Sigmoid colon (tissue), 7 donors: Measurements from ENCODE around the gene RIMBP2. TPM values are rescaled to one million over a fixed set of nuclear protein-coding genes. Genes with fewer than 3 reads are reported as not detected.

Experiments used
- DNase-seq: peaks from one replicate; pipeline ENCODE4 v3.0.0-alpha.2; 2019
- H3K27ac ChIP-seq, 4 donors: fragments of 200-600 bp; sonication (generic); one replicate each; pipeline ENCODE4 v1.5.1; 2016 to 2019; ENCODE audit warnings: mild to moderate bottlenecking in 1 of 4
- H3K27me3 ChIP-seq, 3 donors: fragments of 200-600 bp; sonication (generic); one replicate each; pipeline ENCODE4 v1.5.1; 2019; ENCODE audit warnings: mild to moderate bottlenecking in 1 of 3
- H3K36me3 ChIP-seq, 4 donors: fragments of 200-600 bp; sonication (generic); one replicate each; pipeline ENCODE4 v1.5.1; 2016 to 2019
- H3K4me1 ChIP-seq, 4 donors: fragments of 200-600 bp; sonication (generic); one replicate each; pipeline ENCODE4 v1.5.1; 2017 to 2019
- H3K4me3 ChIP-seq, 4 donors: fragments of 200-600 bp; sonication (generic); one replicate each; pipeline ENCODE4 v1.5.1; 2017 to 2019; ENCODE audit warnings: mild to moderate bottlenecking in 2 of 4, moderate library complexity in 1 of 4
- H3K9me3 ChIP-seq, 4 donors: fragments of 200-600 bp in 3 of 4; sonication (generic) in 3 of 4; one replicate each; pipeline versions ENCODE4 v1.5.1 to v1.6.1; 2013 to 2019
- EP300 ChIP-seq, 4 donors: sonication (generic); formaldehyde crosslinking; IDR thresholded peaks; one replicate each; pipeline ENCODE4 v1.6.1; 2017; ENCODE audit warnings: antibody characterized with exemption in 4 of 4
- POLR2A ChIP-seq, 2 donors: fragments of 450-650 bp; IDR thresholded peaks; one replicate each; pipeline ENCODE4 v1.6.1; 2016; ENCODE audit warnings: antibody characterized with exemption in 2 of 2, mild to moderate bottlenecking in 2 of 2, moderate library complexity in 2 of 2
- POLR2AphosphoS5 ChIP-seq, 4 donors: sonication (generic); formaldehyde crosslinking; IDR thresholded peaks; one replicate each; pipeline ENCODE4 v1.6.1; 2017; ENCODE audit warnings: antibody characterized with exemption in 4 of 4
- WGBS, 2 donors: extraction: QIAGEN DNeasy Blood & Tissue Kit; methylation state at CpG; one replicate each; pipeline ENCODE4 v1.1.7; 2013; 5-methylcytosine and 5-hydroxymethylcytosine counted together
- intact Hi-C: fragments of 100-400 bp; cut with DNase I; formaldehyde crosslinking; loops from one replicate; pipeline ENCODE4 v1.15.1; 2023
- polyA plus RNA-seq, 3 donors: library from polyadenylated mRNA; stranded (reverse); fragments of 200-250 nt; gene quantifications; one replicate each; pipeline ENCODE4 v1.2.3, GENCODE V29; 2013
- total RNA-seq, 4 donors: library from RNA; depleted of rRNA; stranded (reverse); fragments of >200 nt; gene quantifications; one replicate each; pipeline ENCODE4 v1.1.0, GENCODE V29; 2016
- TF ChIP-seq, protein P1 (sequence below), 4 experiments: fragments of 450-650 bp in 3 of 4; fragments of 200-600 bp in 1 of 4; IDR thresholded peaks; one replicate each; pipeline ENCODE4 v1.5.1; 2016 to 2019; ENCODE audit warnings: antibody characterized with exemption in 4 of 4, mild to moderate bottlenecking in 3 of 4, moderate library complexity in 2 of 4
- donor health status: healthy with polysubstance abuse.
- donor health status: Bipolar disorder and iron deficiency.
- donor health status: healthy.

Gene RIMBP2
- total and polyA plus RNA-seq, 7 donors, result under 0.01 to 5.5 (median 1.4) TPM

DNA sequence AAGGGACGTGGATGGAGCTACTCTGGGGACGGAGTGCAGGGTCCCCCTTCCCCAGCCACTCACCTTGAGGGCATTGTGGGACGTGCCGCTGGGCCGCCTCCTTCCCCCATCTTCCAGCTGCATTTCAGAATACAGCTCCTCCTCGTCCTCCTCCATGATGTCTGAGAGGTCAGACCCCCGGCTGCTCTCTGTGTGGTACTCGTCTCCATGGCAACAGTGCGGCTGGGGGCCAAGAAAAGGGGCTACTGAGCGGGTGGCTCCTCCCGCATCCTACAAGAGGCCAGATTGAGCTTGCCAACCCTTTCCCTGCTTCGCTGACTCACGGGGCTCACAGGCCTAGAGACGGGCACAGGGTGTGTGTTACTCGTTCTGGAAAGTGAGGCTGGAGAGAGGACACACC, 288.0 kb downstream of the RIMBP2 start:
- intact Hi-C loops, result no loop called here
- Histone ChIP-seq H3K27ac (no peak overlapping the region), H3K4me3 (no peak overlapping the region), H3K4me1 (no peaks in the 10 kb centered on the region), H3K9me3 (peaks cover 0 to 3% (median 0%) of the 10 kb centered on the region in 4 donors), H3K36me3 (no peaks in the 10 kb centered on the region), H3K27me3 (no peaks in the 10 kb centered on the region)
- 75 to 83% methylated on average over 15 of the region's 15 CpGs for WGBS, 2 donors
- TF ChIP-seq, protein P1, sequence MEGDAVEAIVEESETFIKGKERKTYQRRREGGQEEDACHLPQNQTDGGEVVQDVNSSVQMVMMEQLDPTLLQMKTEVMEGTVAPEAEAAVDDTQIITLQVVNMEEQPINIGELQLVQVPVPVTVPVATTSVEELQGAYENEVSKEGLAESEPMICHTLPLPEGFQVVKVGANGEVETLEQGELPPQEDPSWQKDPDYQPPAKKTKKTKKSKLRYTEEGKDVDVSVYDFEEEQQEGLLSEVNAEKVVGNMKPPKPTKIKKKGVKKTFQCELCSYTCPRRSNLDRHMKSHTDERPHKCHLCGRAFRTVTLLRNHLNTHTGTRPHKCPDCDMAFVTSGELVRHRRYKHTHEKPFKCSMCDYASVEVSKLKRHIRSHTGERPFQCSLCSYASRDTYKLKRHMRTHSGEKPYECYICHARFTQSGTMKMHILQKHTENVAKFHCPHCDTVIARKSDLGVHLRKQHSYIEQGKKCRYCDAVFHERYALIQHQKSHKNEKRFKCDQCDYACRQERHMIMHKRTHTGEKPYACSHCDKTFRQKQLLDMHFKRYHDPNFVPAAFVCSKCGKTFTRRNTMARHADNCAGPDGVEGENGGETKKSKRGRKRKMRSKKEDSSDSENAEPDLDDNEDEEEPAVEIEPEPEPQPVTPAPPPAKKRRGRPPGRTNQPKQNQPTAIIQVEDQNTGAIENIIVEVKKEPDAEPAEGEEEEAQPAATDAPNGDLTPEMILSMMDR (IDR thresholded peaks at IDR 0.05), result no peak
- TF ChIP-seq EP300 (IDR thresholded peaks at IDR 0.05), result no peak
- TF ChIP-seq POLR2A (IDR thresholded peaks at IDR 0.05), result no peak
- TF ChIP-seq POLR2AphosphoS5 (IDR thresholded peaks at IDR 0.05), result no peak
- DNase-seq, result peak; percentile 52

DNA sequence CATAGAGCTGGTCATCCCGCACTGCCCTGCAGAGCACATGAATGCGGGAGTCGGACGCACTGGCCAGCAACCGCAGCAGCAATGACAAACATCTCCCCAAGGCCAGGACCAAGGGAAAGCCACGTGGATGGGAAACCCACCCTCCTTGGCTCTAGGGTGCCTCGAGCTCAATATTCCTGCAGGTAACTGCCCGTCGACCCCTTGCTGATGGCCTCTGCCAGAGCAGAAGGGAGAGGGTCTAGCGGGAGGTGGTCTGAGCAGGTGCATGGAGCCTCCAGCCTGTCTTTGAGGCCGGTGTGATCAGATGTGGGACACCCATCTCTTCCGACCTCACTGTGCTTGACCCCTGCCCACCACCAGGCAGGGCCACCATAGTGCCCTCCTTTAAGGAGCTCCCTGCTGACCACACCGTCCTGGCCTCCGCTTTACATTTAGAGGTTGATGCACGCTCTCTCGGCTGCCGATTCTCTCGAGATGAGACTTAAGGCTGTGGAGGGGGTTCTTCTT, 288.7 kb downstream of the RIMBP2 start:
- DNase-seq, result no peak
- intact Hi-C loops, result no loop called here

DNA sequence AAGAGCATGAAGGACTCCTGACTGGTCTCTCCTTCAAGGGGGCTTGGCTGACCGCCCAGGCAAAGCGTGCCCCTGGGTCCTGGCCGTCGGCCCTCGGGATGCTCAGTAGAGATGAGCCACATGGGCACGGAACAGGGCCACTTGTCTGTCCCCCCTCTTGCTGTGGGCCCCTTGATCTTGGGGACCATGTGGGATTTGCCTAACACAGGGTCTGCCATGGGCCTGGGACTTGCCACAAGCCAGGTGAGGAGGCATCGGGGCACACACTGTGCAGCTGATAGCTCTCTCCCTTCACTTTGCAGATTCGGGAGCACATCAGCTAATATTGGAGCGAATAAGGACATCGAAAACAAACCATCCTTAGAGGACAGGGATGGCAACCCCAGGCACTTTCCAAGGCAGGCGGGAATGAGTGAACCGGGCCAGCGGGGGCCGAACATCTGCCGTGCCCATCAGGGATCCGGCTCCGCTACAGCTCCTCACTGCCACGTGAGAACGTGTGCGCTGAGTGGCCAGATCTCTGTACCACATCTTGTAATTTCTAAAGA, 290.3 kb downstream of the RIMBP2 start:
- TF ChIP-seq EP300 (IDR thresholded peaks at IDR 0.05) (no peak), POLR2AphosphoS5 (IDR thresholded peaks at IDR 0.05) (no peak), POLR2A (IDR thresholded peaks at IDR 0.05) (no peak)
- TF ChIP-seq, protein P1 (IDR thresholded peaks at IDR 0.05), result no peak
- no peaks in the 10 kb centered on the region for H3K36me3 ChIP-seq
- no peaks in the 10 kb centered on the region for H3K4me1 ChIP-seq
- H3K27me3 ChIP-seq, result no peaks in the 10 kb centered on the region
- intact Hi-C loops, result no loop called here
- no peak overlapping the region for H3K4me3 ChIP-seq
- no peaks in the 10 kb centered on the region for H3K9me3 ChIP-seq
- no peak for DNase-seq
- 91% methylated on average over 20 of the region's 20 CpGs for WGBS, 2 donors
- no peak overlapping the region for H3K27ac ChIP-seq

More for the DNA sequence above, 288.7 kb downstream of the RIMBP2 start:
- Histone ChIP-seq H3K36me3 (no peaks in the 10 kb centered on the region), H3K9me3 (no peaks in the 10 kb centered on the region), H3K27me3 (no peaks in the 10 kb centered on the region), H3K27ac (no peak overlapping the region), H3K4me3 (no peak overlapping the region), H3K4me1 (no peaks in the 10 kb centered on the region)
- TF ChIP-seq, protein P1 (IDR thresholded peaks at IDR 0.05), result no peak
- TF ChIP-seq POLR2A (IDR thresholded peaks at IDR 0.05), result no peak
- 93% methylated on average over 18 of the region's 18 CpGs for WGBS, 2 donors

DNA sequence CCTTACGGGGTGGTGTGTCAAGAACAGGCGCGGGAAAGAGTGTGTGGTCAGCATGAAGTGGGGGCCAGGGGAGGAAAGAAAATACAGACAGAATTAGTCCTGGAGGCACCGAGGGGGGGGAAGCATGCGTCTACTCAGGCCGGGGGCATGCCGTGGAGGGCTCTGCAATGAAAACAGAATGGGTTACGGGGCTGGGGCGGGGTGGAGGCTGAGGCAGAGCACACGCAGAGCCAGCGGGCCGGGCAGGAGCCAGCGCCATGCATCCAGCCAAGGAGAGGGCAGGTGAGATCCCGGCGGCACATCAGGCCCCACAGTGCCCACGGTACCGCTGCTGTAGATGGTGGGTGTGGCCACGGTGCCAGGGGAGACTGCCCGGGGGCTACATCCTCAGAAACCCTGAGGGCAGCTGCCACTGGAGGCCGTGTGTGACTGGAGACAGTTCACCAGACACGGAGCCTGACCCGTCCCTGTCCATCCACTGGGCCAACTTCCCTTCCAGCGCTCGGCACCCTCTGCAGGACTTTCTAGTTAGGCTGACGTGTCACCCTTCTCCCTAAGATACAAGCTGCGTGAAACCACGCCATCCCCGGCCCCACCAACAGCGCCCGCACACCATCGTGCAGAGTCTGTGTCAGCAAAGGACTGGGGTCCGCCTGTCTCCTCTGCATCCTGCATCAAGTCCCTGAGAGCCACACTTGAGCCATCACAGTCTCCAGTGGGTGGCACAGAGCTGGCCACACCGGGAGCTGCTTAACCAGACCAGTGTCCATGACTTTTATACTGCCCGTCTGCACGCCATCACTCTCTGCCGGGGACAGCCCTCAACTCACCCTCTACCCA, 291.0 kb downstream of the RIMBP2 start:
- 89 to 93% methylated on average over 36 of the region's 36 CpGs for WGBS, 2 donors
- Histone ChIP-seq H3K9me3 (no peaks in the 10 kb centered on the region), H3K27me3 (no peaks in the 10 kb centered on the region), H3K36me3 (no peaks in the 10 kb centered on the region), H3K27ac (no peak overlapping the region), H3K4me3 (no peak overlapping the region), H3K4me1 (no peaks in the 10 kb centered on the region)
- intact Hi-C loops, result no loop called here
- TF ChIP-seq POLR2AphosphoS5 (IDR thresholded peaks at IDR 0.05) (no peak), POLR2A (IDR thresholded peaks at IDR 0.05) (no peak), EP300 (IDR thresholded peaks at IDR 0.05) (no peak)
- TF ChIP-seq, protein P1 (IDR thresholded peaks at IDR 0.05), result no peak
- no peak for DNase-seq
